K562 (cell line): ENCODE data around the gene TTLL9. TPM values are rescaled to one million over a fixed set of nuclear protein-coding genes. Genes with fewer than 3 reads are reported as not detected.

Experiments used
- CBFA2T3 ChIP-seq: fragments of 450-650 bp; IDR thresholded peaks from 2 replicates; pipeline ENCODE4 v1.6.1; 2017
- DLX4 ChIP-seq: fragments of 250-450 bp; sonication (Bioruptor Pico); IDR thresholded peaks from 2 replicates; pipeline ENCODE4 v1.6.1; 2021; ENCODE audit warnings: mild to moderate bottlenecking
- EP300 ChIP-seq: IDR thresholded peaks from 2 replicates; pipeline ENCODE4 v1.6.1; 2012; ENCODE audit warnings: low read length, improper control_type of control experiment
- ESRRB ChIP-seq: fragments of 250-450 bp; sonication (Bioruptor Pico); IDR thresholded peaks from 2 replicates; pipeline ENCODE4 v1.5.0; 2020; ENCODE audit warnings: mild to moderate bottlenecking, moderate library complexity, borderline replicate concordance
- HDAC1 ChIP-seq, 2 experiments: fragments of 450-650 bp; IDR thresholded peaks; 2 replicates each; pipeline ENCODE4 v1.6.1; 2016 to 2017; ENCODE audit warnings: inconsistent platforms in 1 of 2, mild to moderate bottlenecking in 1 of 2, moderate library complexity in 1 of 2
- KAT2B ChIP-seq: IDR thresholded peaks from one replicate; pipeline ENCODE4 v1.6.1; 2012; ENCODE audit warnings: low read depth, mild to moderate bottlenecking, control low read depth, inconsistent platforms, low read length, moderate library complexity
- KAT8 ChIP-seq: fragments of 450-650 bp; IDR thresholded peaks from 2 replicates; pipeline ENCODE4 v1.6.1; 2016; ENCODE audit warnings: low read depth, mild to moderate bottlenecking
- KDM1A ChIP-seq, 2 experiments: fragments of 450-650 bp; IDR thresholded peaks; 2 replicates each; pipeline ENCODE4 v1.6.1; 2016; ENCODE audit warnings: mild to moderate bottlenecking in 2 of 2
- PCBP2 ChIP-seq: fragments of 200-400 bp; formaldehyde crosslinking; IDR thresholded peaks from 2 replicates; pipeline ENCODE4 v1.6.1; 2018; ENCODE audit warnings: low read length, low read depth, mild to moderate bottlenecking, moderate library complexity; ENCODE audit not compliant: poor library complexity, severe bottlenecking
- PML ChIP-seq: IDR thresholded peaks from 2 replicates; pipeline ENCODE4 v1.6.1; 2012; ENCODE audit warnings: low read length, inconsistent platforms
- PRMT5 ChIP-seq: sonication (generic); formaldehyde crosslinking; IDR thresholded peaks from 2 replicates; pipeline ENCODE4 v1.5.0; 2020; ENCODE audit warnings: missing genetic modification reagents
- PTTG1 ChIP-seq: fragments of 450-650 bp; IDR thresholded peaks from 2 replicates; pipeline ENCODE4 v1.6.1; 2016; ENCODE audit warnings: low read depth, mild to moderate bottlenecking, missing genetic modification characterization, missing compliant biosample characterization
- RBM14 ChIP-seq: fragments of 200-400 bp; formaldehyde crosslinking; IDR thresholded peaks from 2 replicates; pipeline ENCODE4 v1.6.1; 2018; ENCODE audit warnings: low read depth, mild to moderate bottlenecking, low read length, moderate library complexity, borderline replicate concordance; ENCODE audit not compliant: insufficient read depth
- SAP30 ChIP-seq: fragments of 200-600 bp; sonication (generic); IDR thresholded peaks from 2 replicates; pipeline ENCODE4 v1.6.1; 2012; ENCODE audit warnings: borderline replicate concordance, low read depth, mild to moderate bottlenecking, moderate library complexity, low read length, control low read depth, inconsistent platforms; ENCODE audit not compliant: insufficient read depth, poor library complexity, severe bottlenecking
- SMAD1 ChIP-seq: fragments of 150-350 bp; IDR thresholded peaks from 2 replicates; pipeline ENCODE4 v1.6.1; 2014; ENCODE audit warnings: low read length, low read depth; ENCODE audit not compliant: partially characterized antibody
- TCF7 ChIP-seq: sonication (generic); IDR thresholded peaks from 2 replicates; pipeline ENCODE4 v1.6.1; 2016; ENCODE audit warnings: antibody characterized with exemption, borderline replicate concordance
- ZNF57 ChIP-seq: fragments of 450-650 bp; formaldehyde crosslinking; IDR thresholded peaks from 2 replicates; pipeline ENCODE4 v1.4.0; 2020; ENCODE audit warnings: mild to moderate bottlenecking, moderate library complexity
- ZNF717 ChIP-seq: fragments of 250-450 bp; sonication (Bioruptor Pico); IDR thresholded peaks from 2 replicates; pipeline ENCODE4 v1.5.0; 2021
- polyA plus RNA-seq, 8 experiments: library from polyadenylated mRNA; depleted of rRNA in 4 of 8; stranded (reverse) in 5 of 8; unstranded in 3 of 8; fragments of >200 nt; fragmentation: Nextera tagmentation in 2 of 8; fragmentation: Illumina TruSeq in 1 of 8; extraction: Ambion mirVana in 2 of 8; extraction: Trizol in 1 of 8; gene quantifications; 2 replicates each; pipeline versions ENCODE4 v1.2.1 to v1.2.3, GENCODE V29; 2011 to 2014; ENCODE audit warnings: inconsistent platforms in 1 of 8, missing spikeins in 1 of 8
- total RNA-seq, 7 experiments: library from RNA; depleted of rRNA in 6 of 7; stranded (reverse); fragments of >200 nt in 6 of 7; fragmentation: Illumina TruSeq in 2 of 7; extraction: Trizol in 2 of 7; gene quantifications; 2 replicates each; pipeline versions ENCODE4 v1.2.1 to v1.2.3, GENCODE V29; 2011 to 2021; ENCODE audit warnings: low replicate concordance in 1 of 7
- TF ChIP-seq, protein P1 (sequence below): fragments of 150-350 bp; IDR thresholded peaks from 2 replicates; pipeline ENCODE4 v1.6.1; 2014; ENCODE audit warnings: low read depth, mild to moderate bottlenecking, low read length, borderline replicate concordance
- TF ChIP-seq, protein P2 (sequence below): sonication (generic); formaldehyde crosslinking; IDR thresholded peaks from 2 replicates; pipeline ENCODE4 v1.8.1; 2023; ENCODE audit warnings: mild to moderate bottlenecking, missing genetic modification reagents
- TF ChIP-seq, protein P3 (sequence below): IDR thresholded peaks from 2 replicates; pipeline ENCODE4 v1.6.1; 2011; ENCODE audit warnings: borderline replicate concordance, low read depth, mild to moderate bottlenecking, moderate library complexity, low read length; ENCODE audit not compliant: insufficient read depth, poor library complexity, severe bottlenecking

Gene TTLL9
- total and polyA plus RNA-seq, 9 of the 15 experiments (the other 6 are each of a cell fraction or from before 2014, with no cell fraction given) = 0.06 to 0.07 TPM; not detected in 7

GRCh38 chr20:31949877-31950646, 79.6 kb downstream of the TTLL9 start (continued):
- TF ChIP-seq DLX4 (CRISPR knock-in tag) (no peak), KDM1A (IDR thresholded peaks at IDR 0.05) (peak; percentile 98), PML (peak; percentile 89), RBM14 (no peak), ESRRB (CRISPR knock-in tag) (no peak), HDAC1 (IDR thresholded peaks at IDR 0.05) (peak in 1 of 2 experiments; percentile 91; a peak in 2 of 4 replicates), EP300 (peak; percentile 66; the same call in 1 of the 2 replicates), TCF7 (no peak), PRMT5 (CRISPR knock-in tag) (no peak), PTTG1 (tag) (no peak), KAT8 (no peak), KAT2B (no peak), PCBP2 (no peak), SAP30 (no peak), SMAD1 (no peak), ZNF57 (CRISPR knock-in tag) (no peak), CBFA2T3 (peak; percentile 96), ZNF717 (CRISPR knock-in tag) (no peak)
- TF ChIP-seq, protein P1, sequence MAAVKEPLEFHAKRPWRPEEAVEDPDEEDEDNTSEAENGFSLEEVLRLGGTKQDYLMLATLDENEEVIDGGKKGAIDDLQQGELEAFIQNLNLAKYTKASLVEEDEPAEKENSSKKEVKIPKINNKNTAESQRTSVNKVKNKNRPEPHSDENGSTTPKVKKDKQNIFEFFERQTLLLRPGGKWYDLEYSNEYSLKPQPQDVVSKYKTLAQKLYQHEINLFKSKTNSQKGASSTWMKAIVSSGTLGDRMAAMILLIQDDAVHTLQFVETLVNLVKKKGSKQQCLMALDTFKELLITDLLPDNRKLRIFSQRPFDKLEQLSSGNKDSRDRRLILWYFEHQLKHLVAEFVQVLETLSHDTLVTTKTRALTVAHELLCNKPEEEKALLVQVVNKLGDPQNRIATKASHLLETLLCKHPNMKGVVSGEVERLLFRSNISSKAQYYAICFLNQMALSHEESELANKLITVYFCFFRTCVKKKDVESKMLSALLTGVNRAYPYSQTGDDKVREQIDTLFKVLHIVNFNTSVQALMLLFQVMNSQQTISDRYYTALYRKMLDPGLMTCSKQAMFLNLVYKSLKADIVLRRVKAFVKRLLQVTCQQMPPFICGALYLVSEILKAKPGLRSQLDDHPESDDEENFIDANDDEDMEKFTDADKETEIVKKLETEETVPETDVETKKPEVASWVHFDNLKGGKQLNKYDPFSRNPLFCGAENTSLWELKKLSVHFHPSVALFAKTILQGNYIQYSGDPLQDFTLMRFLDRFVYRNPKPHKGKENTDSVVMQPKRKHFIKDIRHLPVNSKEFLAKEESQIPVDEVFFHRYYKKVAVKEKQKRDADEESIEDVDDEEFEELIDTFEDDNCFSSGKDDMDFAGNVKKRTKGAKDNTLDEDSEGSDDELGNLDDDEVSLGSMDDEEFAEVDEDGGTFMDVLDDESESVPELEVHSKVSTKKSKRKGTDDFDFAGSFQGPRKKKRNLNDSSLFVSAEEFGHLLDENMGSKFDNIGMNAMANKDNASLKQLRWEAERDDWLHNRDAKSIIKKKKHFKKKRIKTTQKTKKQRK = no peak
- TF ChIP-seq, protein P2, sequence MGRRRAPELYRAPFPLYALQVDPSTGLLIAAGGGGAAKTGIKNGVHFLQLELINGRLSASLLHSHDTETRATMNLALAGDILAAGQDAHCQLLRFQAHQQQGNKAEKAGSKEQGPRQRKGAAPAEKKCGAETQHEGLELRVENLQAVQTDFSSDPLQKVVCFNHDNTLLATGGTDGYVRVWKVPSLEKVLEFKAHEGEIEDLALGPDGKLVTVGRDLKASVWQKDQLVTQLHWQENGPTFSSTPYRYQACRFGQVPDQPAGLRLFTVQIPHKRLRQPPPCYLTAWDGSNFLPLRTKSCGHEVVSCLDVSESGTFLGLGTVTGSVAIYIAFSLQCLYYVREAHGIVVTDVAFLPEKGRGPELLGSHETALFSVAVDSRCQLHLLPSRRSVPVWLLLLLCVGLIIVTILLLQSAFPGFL = no peak
- TF ChIP-seq, protein P3, sequence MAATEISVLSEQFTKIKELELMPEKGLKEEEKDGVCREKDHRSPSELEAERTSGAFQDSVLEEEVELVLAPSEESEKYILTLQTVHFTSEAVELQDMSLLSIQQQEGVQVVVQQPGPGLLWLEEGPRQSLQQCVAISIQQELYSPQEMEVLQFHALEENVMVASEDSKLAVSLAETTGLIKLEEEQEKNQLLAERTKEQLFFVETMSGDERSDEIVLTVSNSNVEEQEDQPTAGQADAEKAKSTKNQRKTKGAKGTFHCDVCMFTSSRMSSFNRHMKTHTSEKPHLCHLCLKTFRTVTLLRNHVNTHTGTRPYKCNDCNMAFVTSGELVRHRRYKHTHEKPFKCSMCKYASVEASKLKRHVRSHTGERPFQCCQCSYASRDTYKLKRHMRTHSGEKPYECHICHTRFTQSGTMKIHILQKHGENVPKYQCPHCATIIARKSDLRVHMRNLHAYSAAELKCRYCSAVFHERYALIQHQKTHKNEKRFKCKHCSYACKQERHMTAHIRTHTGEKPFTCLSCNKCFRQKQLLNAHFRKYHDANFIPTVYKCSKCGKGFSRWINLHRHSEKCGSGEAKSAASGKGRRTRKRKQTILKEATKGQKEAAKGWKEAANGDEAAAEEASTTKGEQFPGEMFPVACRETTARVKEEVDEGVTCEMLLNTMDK = no peak
